GM12878 (cell line): ENCODE measurements around the gene RRAD. TPM values are rescaled to one million over a fixed set of nuclear protein-coding genes. Genes with fewer than 3 reads are reported as not detected.

Experiments used
- ATAC-seq: fragments of 200-7000 bp; cut with Tn5 transposase; 3 replicates; pipeline ENCODE4 v1.9.1; 2020; ENCODE audit warnings: mild to moderate bottlenecking, moderate library complexity
- BruUV-seq: library from RNA; stranded (reverse); fragments of 400-500 nt; replicated peaks from 2 replicates; lab custom pipeline; 2021; lab: Mats Ljungman, UMichigan
- CTCF ChIA-PET: fragments of 300-600 bp; sonication (Branson Sonifier 250); formaldehyde crosslinking; extraction: SDS; loops from one replicate; lab custom pipeline; 2021; ENCODE audit warnings: inconsistent platforms; lab: Yijun Ruan, JAX
- POLR2A ChIA-PET: fragments of 350-600 bp; formaldehyde crosslinking; extraction: SDS; loops from one replicate; lab custom pipeline; 2021; ENCODE audit warnings: inconsistent platforms; lab: Charles Lee
- RAD21 ChIA-PET: fragments of 300-600 bp; sonication (Branson Sonifier 250); formaldehyde crosslinking; loops from one replicate; lab custom pipeline; 2023; ENCODE audit warnings: antibody characterized with exemption; ENCODE audit not compliant: unreplicated experiment; lab: Charles Lee
- SMC1A ChIA-PET: fragments of 300-600 bp; sonication (Branson Sonifier 250); formaldehyde crosslinking; loops from one replicate; lab custom pipeline; 2023; ENCODE audit not compliant: unreplicated experiment, uncharacterized antibody; lab: Charles Lee
- DNase-seq: peaks from one replicate; pipeline ENCODE4 v3.0.0-alpha.2; 2011; ENCODE audit warnings: low read depth, low spot score
- FAIRE-seq: peaks from 3 replicates; lab custom pipeline; 2011; peaks lifted over from hg19 to GRCh38; lab: Jason Lieb, UNC
- H2AFZ ChIP-seq: 2 replicates; pipeline ENCODE4 v1.6.0; 2011; ENCODE audit warnings: low read depth, low read length, control low read depth; ENCODE audit not compliant: control insufficient read depth
- H3K27ac ChIP-seq: 2 replicates; pipeline ENCODE4 v1.5.1; 2011; ENCODE audit warnings: control low read depth; ENCODE audit not compliant: control insufficient read depth, insufficient read depth
- H3K27me3 ChIP-seq, 2 experiments: replicated peaks in 1 of 2; 2 replicates each; pipeline versions ENCODE4 v1.6.0 to v1.6.1; 2011; ENCODE audit warnings: low read length in 1 of 2; ENCODE audit not compliant: control insufficient read depth in 2 of 2, insufficient read depth in 2 of 2
- H3K36me3 ChIP-seq, 2 experiments: 2 replicates each; pipeline ENCODE4 v1.5.1; 2011; ENCODE audit warnings: low read length in 1 of 2; ENCODE audit not compliant: control insufficient read depth in 2 of 2, insufficient read depth in 2 of 2
- H3K4me1 ChIP-seq: 2 replicates; pipeline ENCODE4 v1.6.1; 2011; ENCODE audit warnings: mild to moderate bottlenecking, low read length, moderate library complexity, mixed read lengths; ENCODE audit not compliant: control insufficient read depth, insufficient read depth
- H3K4me2 ChIP-seq: 2 replicates; pipeline ENCODE4 v1.6.0; 2011; ENCODE audit warnings: control low read depth; ENCODE audit not compliant: control insufficient read depth, insufficient read depth
- H3K4me3 ChIP-seq: fragments of 200-600 bp; sonication (generic); 2 replicates; pipeline ENCODE4 v1.5.1; 2016
- H3K79me2 ChIP-seq: 2 replicates; pipeline ENCODE4 v1.6.0; 2011; ENCODE audit warnings: low read length; ENCODE audit not compliant: control insufficient read depth, insufficient read depth
- H3K9ac ChIP-seq: 2 replicates; pipeline ENCODE4 v1.8.0; 2011; ENCODE audit warnings: low read length, control low read depth, mixed read lengths; ENCODE audit not compliant: control insufficient read depth, insufficient read depth
- H3K9me3 ChIP-seq: replicated peaks from 3 replicates; pipeline ENCODE4 v1.5.1; 2011; ENCODE audit warnings: mild to moderate bottlenecking, low read length; ENCODE audit not compliant: control insufficient read depth, insufficient read depth
- H4K20me1 ChIP-seq: 2 replicates; pipeline ENCODE4 v1.6.0; 2011; ENCODE audit not compliant: control insufficient read depth, insufficient read depth
- CBX3 ChIP-seq: fragments of 200-600 bp; sonication (generic); IDR thresholded peaks from 2 replicates; pipeline ENCODE4 v1.6.1; 2016; ENCODE audit warnings: low read depth, borderline replicate concordance
- CHD4 ChIP-seq: fragments of 200-600 bp; sonication (generic); IDR thresholded peaks from 2 replicates; pipeline ENCODE4 v1.6.1; 2016; ENCODE audit warnings: mild to moderate bottlenecking
- FOS ChIP-seq: IDR thresholded peaks from 3 replicates; pipeline ENCODE4 v1.6.1; 2011; ENCODE audit warnings: borderline replicate concordance; ENCODE audit not compliant: insufficient read length; ENCODE audit errors: extremely low read depth
- HCFC1 ChIP-seq: fragments of 150-350 bp; IDR thresholded peaks from 2 replicates; pipeline ENCODE4 v1.6.1; 2014; ENCODE audit warnings: low read length
- NKRF ChIP-seq: fragments of 450-650 bp; conservative IDR thresholded peaks from 2 replicates; pipeline ENCODE4 v1.6.1; 2017; ENCODE audit warnings: mild to moderate bottlenecking, moderate library complexity
- WGBS: methylation state at CpG from one replicate; pipeline ENCODE4 v1.1.6; 2016; ENCODE audit warnings: low lambda C conversion rate; ENCODE audit not compliant: insufficient replicate concordance, insufficient coverage; ENCODE audit errors: missing lambda C conversion rate; 5-methylcytosine and 5-hydroxymethylcytosine counted together
- in situ Hi-C: fragments of 300-500 bp; cut with MboI; formaldehyde crosslinking; loops from 9 replicates; pipeline ENCODE4 v1.14.3; 2018; ENCODE audit warnings: mixed read lengths
- intact Hi-C: fragments of 100-400 bp; cut with micrococcal nuclease; formaldehyde crosslinking; loops from one replicate; pipeline ENCODE4 v1.14.2; 2022; ENCODE audit not compliant: unreplicated experiment
- polyA plus RNA-seq, 11 experiments: library from polyadenylated mRNA; depleted of rRNA in 4 of 11; unstranded in 6 of 11; stranded (reverse) in 5 of 11; fragments of >200 nt; fragmentation: Nextera tagmentation in 4 of 11; fragmentation: Illumina TruSeq in 1 of 11; extraction: Ambion mirVana in 4 of 11; extraction: Trizol in 1 of 11; gene quantifications; 1 replicate in 1 of 11; 2 replicates in 10 of 11; pipeline versions ENCODE4 v1.2.1 to v1.2.3, GENCODE V29; 2011 to 2016; ENCODE audit warnings: inconsistent platforms in 2 of 11, missing spikeins in 2 of 11, low read depth in 1 of 11
- total RNA-seq, 4 experiments: library from RNA; depleted of rRNA in 3 of 4; stranded (reverse); fragments of >200 nt in 3 of 4; fragmentation: Illumina TruSeq in 1 of 4; extraction: Trizol in 1 of 4; gene quantifications; 2 replicates each; pipeline versions ENCODE4 v1.2.1 to v1.2.3, GENCODE V29; 2013 to 2021

RRAD gene
- total and polyA plus RNA-seq, 10 of the 15 experiments (the other 5 are each of a cell fraction or from before 2014, with no cell fraction given), result 0.11 to 8.5 (median 2.8) TPM

- ATAC-seq, result no peak
- Histone ChIP-seq H3K36me3 (no peaks in the 10 kb centered on the region), H3K4me1 (peaks cover 27% of the 10 kb centered on the region), H2AFZ (no peak overlapping the region), H4K20me1 (no peaks in the 10 kb centered on the region), H3K9ac (no peak overlapping the region), H3K4me2 (no peak overlapping the region), H3K27ac (no peak overlapping the region), H3K9me3 (no peaks in the 10 kb centered on the region), H3K79me2 (no peaks in the 10 kb centered on the region), H3K27me3 (peaks cover 0 to 3% of the 10 kb centered on the region in 2 experiments; a peak in 3 of 4 replicates), H3K4me3 (no peak overlapping the region)
- FAIRE-seq, result no peak
- ChIA-PET SMC1A (no interaction called here), CTCF (interaction anchor here (6.7 kb wide), 1 partner anchor 29 kb away, joined by 77 read pairs; no protein-coding TSS in a partner anchor), POLR2A (no interaction called here), RAD21 (no interaction called here)
- no peak for DNase-seq
- intact Hi-C loops, result no loop called here
- 54% methylated on average over 18 of the region's 18 CpGs for WGBS
- TF ChIP-seq CHD4, result no peak
- TF ChIP-seq NKRF, result no peak
- TF ChIP-seq FOS, result no peak
- TF ChIP-seq HCFC1, result no peak
- TF ChIP-seq CBX3, result no peak
- BruUV-seq, result TSS peak; percentile 49
- in situ Hi-C loops, result no loop called here
Measured at GRCh38 chr16:66923247-66923731, 2.0 kb downstream of the RRAD start.
